GM19468 (cell line): Measurements from ENCODE around the gene GTPBP1.

Experiments used
- ATAC-seq: cut with Tn5 transposase; IDR thresholded peaks from one replicate; pipeline ENCODE4 v1.9.1; 2021; ENCODE audit warnings: mild to moderate bottlenecking, moderate library complexity, moderate number of reproducible peaks; ENCODE audit not compliant: unreplicated experiment; ENCODE audit errors: extremely low read depth

Gene GTPBP1

DNA sequence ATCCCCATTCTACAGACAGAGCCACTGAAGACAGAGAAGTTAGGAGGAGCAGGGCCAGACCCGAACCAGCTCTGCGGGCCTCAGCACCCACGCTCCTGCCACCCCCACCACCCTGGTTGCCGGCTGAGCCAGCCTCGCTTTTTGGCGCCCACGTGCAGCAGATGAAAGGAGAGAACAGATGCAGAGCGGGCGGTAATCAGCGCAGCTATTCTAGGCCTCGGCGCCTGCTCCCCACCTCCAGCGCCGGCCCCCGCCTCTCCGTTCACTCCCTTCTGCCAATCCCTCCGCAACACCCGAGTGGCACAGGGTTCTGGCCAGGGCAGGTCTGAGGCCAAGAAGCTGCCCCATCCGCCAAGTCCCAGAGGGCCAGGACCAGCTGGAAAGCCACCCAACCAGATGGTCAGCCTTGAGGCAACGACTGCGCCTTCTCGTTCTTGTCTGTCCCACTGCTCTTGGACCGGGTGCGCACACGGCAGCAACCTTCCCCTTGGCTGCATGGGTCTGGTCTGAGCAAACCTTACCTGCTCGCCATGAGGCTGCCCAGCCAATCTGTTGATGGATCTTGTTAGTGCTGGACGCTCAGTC is 71.4 kb downstream of the GTPBP1 start:
- ATAC-seq, result no peak

DNA sequence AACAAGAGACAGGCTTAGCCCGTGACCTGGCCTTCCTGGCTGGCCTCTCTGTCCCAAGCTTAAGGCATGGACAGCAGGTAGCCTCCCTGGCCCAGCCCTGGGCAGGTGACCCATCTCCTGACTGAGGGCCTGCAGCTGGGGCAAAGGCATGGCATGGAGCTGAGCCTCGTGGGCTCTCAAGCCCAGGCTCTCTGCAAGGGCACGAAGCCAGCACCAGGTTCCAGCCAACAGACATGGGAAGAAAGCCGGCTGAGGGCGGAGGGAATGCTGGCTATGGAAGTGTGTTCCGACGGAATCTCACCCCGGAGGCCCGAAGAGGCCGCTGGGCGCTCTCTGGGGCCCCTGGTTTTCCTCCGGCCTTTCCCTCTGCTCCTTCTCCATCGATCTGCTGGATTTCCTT is 75.3 kb downstream of the GTPBP1 start:
- no peak for ATAC-seq

DNA sequence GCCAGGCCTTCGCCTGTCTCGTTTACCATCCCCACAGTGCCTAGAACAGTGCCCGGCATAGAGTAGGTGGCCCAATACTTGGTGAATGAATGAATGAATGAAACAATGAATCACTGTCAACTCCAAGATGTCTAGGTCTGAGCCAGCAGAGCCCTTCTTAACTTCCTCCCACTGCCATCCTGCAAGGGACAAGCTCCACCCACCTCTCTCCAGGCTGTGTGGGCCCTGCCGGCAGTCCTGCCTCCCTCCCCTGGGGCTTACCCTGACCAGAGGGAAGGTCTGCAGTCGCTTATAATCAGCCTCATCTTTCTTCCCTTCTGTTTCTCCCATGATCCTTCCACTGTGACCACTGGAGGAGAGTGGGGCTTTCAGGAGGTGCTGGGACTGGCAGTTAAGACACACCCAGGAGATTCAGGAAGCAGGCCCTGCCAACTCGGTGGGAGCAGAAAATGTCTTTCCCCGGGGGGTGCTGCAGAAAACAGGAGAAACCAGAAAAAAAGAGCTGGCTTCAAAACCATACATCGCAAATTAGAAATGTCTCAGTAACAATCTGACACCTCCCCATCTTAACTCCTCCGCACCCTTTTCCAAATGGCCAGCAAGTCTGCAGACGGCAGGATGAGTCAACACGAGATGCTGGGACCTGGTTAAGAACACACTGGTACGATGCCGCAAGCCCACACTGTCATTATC is 76.8 kb downstream of the GTPBP1 start:
- ATAC-seq, result no peak
